Skin of body (tissue), 2 donors: ENCODE measurements around the gene SHB. TPM values are rescaled to one million over a fixed set of nuclear protein-coding genes. Genes with fewer than 3 reads are reported as not detected.

Experiments used
- DNase-seq: peaks from one replicate; lab custom pipeline; 2025; lab: John Stamatoyannopoulos, UW
- total RNA-seq: library from RNA; depleted of rRNA; stranded (reverse); fragments of >200 nt; gene quantifications from one replicate; pipeline ENCODE4 v1.2.3, GENCODE V29; 2014

SHB gene
- total RNA-seq, 1 donor from 2014 or later, result 10.9 TPM

DNA sequence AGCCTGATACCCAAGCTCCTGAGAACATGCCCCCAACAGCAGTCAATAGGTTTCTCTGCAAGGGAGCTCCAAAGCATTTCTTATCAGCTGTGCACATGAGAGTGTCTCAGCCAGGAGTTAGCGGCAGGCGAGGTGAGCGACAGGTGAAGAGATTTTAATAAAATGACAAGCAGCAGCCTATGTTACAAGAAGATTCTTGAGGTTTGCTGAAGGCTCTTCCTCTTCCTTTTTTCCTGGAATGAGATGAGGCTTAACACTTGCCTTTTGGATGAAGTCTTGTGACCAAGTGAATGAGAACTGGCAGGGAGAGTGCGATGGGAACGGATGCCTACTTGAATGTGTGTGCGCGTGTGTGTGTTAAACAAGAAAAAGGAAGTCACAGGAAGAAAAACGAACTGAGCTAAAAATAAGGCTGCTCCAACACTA is 76.1 kb downstream of the SHB start:
- no peak for DNase-seq

GRCh38 chr9:37990404-37991015 is 78.5 kb downstream of the SHB start:
- no peak for DNase-seq

DNA sequence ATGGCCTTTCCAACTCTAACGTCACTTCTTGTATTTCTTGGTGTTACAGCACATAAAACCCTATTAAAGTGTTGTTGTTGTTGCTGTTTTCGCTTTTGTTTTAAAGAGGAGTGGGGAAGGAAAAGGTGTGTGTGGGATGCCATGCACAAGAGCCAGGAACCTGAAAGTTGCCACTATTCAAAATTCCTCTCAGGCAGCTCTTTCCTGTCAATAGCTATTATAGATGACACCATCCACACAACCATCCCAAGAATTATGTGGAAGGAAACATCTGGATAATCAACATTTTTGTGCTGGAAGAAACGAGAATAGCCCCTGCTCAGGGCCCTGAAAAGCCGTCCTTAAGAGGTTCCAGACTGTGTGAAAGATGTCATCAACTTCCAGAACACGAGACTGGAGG is 79.3 kb downstream of the SHB start:
- no peak for DNase-seq

DNA sequence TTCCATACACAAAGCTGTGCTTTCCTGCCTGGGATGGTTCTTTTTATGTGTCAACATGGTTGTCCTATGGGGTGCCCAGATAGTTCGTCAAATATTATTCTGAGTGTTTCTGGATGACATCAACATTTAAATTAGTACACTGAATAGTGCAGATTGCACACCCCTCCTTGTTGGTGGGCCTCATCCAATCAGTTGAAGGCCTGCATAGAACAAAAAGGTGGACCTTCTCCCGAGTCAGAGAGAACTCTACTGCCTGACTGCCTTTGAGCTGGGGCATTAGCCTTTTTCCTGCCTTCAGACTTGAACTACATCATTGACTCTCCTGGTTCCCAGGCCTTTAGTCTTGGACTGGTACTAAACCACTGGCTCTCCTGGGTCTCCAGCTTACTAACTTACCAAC is 80.4 kb downstream of the SHB start:
- no peak for DNase-seq

- DNase-seq, result no peak
Observed at GRCh38 chr9:37988041-37988440, 81.0 kb downstream of the SHB start.

DNA sequence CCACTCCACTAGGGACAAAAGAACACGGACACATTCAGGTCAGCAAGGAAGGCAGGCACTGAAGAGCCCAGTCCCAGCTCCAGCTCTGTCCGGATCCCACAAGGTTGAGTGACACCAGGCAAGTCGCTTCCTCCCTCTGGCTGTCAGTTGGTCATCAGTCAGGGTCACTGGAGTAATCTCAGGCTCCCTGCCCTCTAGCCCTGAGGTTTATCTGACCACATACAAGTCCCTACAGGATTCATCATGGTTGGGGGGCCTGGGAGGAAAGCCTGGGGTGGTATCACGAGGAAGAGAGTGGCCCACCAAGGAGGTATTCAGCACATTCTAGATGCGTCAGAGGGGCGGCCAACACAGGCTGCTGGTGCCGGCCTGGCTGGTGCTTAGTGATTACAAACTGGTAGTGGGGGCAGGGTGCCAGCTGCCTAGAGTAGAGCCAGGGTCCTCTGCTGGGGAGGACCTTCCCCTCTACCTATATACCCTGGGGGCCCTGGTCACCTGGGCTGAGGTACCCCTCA is 81.5 kb downstream of the SHB start:
- DNase-seq, result no peak

- DNase-seq, result no peak
Observed at GRCh38 chr9:37986771-37987258, 82.2 kb downstream of the SHB start.

DNA sequence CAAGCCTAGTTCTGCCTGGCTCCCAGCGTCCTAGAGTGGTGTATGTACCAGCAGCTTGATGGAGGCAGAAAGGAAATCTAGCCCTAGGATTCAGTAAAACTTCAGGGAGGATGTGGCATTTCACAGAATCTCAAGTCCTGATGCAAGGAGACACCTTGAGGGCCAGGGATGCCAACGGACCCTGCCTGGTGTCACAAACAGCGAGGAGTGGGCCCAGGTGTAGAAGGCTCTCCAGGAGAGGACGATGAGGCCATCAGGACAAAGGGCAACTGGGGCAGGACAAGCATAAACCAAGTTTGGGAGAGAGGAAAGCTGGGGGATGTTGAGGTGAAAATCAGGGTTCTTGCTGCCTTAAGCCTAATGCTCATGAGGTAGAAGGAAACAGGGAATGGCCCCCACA is 83.0 kb downstream of the SHB start:
- DNase-seq, result no peak

- peak; percentile 22 for DNase-seq
Observed at GRCh38 chr9:37984672-37985611, 84.1 kb downstream of the SHB start.

DNA sequence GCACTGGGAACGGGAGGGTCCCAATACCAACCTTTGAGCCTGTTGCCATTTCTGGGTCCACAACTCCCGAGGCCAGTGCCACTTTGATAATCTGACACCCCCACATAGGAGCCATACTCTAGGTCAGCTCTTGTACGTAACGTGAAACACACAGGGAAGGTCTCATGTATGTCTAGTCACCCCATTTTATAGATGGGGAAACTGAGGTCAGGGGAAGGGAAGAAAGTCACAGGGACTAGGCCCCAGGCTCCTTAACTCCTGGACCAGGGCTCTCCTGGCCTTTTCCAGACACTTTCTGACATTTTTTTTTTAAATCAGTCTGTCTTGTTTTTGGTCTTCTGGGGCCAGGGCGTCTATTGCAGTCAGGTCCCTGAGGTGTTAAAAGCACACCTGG is 84.8 kb downstream of the SHB start:
- DNase-seq, result no peak

- DNase-seq, result no peak
Observed at GRCh38 chr9:37983381-37984067, 85.5 kb downstream of the SHB start.

DNA sequence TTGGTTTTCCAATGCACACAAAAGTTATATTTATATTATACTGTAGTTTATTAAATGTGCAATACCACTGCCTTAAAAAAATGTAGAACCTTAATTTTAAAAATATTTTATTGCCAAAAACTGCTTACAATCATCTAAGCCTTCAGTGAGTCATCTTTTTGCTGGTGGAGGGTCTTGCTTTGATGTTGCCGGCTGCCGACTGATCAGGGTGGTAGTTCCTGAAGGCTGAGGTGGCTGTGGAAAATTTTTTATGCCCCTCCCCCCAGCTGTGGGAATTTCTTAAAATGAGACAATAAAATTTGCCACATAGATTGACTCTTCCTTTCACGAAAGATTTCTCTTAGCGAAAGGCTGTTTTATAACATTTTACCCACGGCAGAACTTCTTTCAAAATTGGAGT is 89.2 kb downstream of the SHB start:
- no peak for DNase-seq

- no peak for DNase-seq
Observed at GRCh38 chr9:37978983-37979382, 90.0 kb downstream of the SHB start.

DNA sequence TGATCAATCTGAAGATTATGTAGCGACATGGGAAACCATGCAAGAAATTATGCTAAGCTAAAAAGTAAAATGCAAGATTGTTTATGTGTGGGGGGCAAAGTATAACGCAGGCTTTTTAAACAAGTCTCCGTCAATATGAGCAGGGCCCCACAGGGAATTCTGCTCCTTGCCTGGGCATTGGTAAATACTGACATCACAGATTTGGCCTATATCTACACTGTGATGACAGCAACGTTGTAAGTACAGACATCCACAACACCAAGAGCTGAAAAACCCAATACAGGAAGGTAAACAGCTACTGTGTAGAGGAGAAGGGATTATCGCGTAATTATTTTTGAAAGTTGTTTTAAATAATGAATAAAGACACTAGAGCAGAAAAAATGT is 90.6 kb downstream of the SHB start:
- no peak for DNase-seq

- DNase-seq, result no peak
Observed at GRCh38 chr9:37977851-37978480, 91.1 kb downstream of the SHB start.

- DNase-seq, result no peak
Observed at GRCh38 chr9:37976714-37977477, 92.1 kb downstream of the SHB start.

DNA sequence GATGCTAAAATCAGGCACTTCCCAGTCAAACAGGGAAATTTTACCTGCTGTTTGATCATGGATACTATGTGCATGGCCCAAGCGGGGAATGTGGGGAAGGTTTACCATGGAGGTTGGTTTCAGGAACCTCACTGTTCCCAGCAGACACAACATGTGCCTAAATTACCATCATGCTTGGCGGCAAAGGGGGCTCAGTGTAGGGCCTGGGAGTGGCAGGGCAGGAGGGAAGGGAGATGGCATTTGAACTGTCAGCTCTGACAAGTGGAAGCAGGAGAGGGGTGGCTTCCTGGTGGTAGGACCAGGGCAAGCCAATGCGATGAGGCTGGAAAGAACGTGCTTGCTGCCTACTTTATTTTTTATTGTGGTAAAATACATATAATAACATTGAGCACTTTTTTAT is 93.4 kb downstream of the SHB start:
- no peak for DNase-seq

GRCh38 chr9:37974506-37975173 is 94.4 kb downstream of the SHB start:
- no peak for DNase-seq

GRCh38 chr9:37972351-37972848 is 96.6 kb downstream of the SHB start:
- no peak for DNase-seq

DNA sequence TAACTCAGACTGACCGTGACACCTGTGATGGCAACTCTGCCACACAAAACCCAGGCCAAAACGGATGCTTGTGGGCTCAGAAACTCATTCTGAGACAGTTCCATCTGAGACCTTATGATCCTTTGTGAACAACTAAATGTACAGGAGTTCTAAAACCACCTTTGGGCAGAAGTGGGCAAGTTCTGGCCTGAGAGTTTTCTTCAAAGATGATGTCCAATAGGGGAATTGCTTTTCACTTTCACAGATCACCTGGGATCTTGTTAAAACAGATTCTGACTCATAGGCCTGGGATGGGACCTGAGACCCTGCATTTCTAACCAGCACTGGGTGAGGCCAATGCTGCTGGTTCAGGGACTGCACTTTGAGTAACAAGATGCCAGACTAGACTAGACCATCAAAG is 97.3 kb downstream of the SHB start:
- no peak for DNase-seq
